GM18519 (cell line): ENCODE measurements around the gene VAMP2.

Source experiments
- ATAC-seq: cut with Tn5 transposase; IDR thresholded peaks from one replicate; pipeline ENCODE4 v1.9.1; 2021; ENCODE audit warnings: mild to moderate bottlenecking, moderate library complexity; ENCODE audit not compliant: unreplicated experiment, low FRiP score

Gene VAMP2

DNA sequence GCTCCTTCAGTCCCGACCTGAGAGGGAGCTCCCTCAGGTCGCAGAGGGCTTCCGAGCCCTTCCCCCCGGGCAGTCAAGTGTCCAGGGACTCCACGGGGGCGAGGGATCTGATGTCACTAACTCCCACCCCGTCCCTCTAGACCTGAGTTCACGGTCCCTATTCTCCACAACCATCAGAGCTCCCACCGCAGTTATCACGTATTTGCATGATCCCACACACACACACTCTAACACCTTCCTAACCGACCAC is 6.8 kb downstream of the VAMP2 start:
- no peak for ATAC-seq

DNA sequence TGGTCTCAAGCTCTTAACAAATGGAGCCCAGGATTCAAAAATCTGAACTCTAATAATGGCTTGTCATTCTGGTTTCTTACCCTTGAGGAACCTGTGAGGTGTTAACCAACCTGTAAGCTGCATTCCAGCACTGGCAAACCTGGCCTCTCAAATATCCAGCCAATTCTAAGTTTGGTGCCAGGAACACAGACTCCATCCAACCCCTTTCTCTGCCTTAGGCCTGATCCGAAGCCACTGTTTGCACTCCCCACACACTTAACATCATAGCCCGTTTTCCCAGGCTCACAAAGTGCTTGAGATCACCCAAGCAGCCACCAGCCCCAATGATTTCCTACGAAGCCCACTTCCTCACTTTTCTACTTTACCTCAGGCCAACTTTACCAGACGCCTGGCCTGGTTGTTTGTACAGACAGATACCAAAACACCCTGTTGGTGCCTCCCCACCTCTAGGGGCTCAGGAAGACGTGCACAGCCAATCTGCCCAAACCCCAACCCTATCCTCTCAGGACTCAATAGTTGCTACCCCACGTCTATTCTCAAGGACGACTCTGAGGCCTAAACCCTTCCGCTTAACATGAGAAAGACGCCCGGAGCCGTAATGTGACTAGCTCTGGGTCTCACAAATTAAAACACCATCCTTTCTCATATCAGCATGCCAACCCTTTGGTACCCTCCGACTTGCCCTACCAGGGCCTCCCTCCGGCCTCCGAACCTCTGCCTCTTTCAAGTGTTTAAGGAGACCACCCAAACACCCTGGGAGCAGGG is 7.3 kb downstream of the VAMP2 start:
- no peak for ATAC-seq

DNA sequence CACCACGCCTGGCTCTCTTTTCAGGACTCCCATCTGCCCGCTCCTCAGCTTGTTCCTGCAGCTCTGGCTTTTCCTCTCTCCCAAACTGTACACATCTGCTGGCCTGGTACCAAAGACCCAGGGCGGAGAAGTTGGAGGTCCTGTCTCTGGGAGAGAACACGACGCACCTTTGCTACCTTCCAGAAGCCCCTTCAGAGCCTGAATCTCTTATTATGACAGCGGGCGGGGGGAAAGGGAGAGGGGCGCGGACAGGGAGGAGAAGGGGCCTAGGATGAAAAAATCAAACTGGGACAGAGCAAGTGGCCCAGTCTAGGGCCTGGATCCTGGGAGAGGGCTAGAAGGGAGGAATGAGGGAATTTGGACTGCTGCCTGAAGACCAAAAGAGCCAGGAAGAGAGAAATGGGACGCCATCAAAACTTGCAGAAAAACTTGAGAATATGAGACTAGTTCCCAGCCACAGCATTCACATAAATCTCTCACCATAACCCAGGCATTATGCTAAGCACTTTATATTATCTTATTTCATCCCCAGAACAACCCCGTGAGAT is 8.1 kb downstream of the VAMP2 start:
- ATAC-seq, result no peak

DNA sequence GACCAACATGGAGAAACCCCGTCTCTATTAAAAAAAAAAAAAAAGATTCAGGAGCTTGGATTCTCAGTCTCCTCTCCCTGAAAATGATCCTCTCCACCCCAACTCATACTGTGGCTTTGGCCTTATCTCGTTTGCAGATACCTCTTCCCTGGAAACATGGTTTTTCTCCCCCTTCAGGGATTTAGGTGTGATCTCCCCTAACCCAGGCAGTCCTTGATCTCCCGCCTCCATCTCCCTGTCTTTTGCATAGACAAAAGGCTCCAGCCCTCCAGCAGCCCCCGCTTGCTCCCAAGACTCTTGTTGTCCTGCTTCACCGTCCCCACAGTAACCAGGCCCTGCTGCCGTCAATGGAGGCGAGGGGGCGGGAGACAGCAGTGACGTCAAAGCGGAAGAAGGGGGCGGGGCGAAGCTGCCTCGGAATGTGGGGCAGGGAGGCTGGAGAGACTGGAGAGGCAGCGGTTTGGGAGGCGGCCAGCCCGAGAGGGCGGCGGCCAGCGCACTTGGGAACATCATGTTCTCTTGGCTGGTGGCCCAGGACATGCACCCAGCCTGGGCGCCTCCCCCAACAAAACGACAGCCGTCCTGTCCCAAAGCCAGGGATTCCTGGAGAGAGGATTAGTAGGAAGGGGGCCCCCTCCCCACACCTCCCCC is 8.7 kb downstream of the VAMP2 start:
- ATAC-seq, result no peak

DNA sequence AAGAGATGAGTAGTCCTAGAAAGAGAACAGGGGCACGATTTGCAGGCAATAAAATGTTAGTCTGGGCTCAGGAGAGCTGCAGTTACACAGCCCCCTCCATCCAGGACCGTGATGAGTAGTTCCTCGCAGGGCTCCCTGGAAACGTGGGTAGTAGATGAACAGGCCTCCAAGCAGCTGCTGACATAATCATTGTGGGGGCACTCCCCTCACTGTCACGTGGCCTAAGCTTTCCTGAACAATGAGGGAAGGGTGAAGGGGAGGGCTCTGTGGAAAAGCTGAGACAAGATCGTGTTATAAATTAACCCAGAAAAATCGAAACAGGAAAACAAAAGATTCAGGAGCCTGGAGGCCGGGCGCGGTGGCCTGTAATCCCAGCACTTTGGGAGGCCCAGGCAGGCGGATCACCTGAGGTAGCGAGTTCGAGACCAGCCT is 9.2 kb downstream of the VAMP2 start:
- ATAC-seq, result no peak

DNA sequence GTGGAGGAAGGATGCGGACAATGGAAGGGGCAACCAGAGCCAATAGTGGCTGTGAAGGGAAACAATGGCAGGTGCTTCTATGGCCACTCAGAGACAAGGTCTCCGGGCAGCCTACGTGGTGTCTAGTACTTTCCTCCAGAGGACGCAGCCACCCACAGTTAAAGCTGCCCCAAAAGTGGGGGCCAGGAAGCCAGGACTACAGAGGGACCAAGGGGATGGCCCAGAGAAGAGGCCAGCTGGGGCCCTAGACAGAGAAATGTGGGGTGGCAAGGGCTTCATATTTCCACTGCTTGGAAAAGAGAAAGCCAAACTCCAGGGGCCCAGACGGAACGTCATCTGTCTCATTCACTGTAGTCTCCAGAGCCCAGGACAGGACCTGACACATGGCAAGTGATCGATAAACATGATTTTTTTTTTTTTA is 9.7 kb downstream of the VAMP2 start:
- no peak for ATAC-seq

DNA sequence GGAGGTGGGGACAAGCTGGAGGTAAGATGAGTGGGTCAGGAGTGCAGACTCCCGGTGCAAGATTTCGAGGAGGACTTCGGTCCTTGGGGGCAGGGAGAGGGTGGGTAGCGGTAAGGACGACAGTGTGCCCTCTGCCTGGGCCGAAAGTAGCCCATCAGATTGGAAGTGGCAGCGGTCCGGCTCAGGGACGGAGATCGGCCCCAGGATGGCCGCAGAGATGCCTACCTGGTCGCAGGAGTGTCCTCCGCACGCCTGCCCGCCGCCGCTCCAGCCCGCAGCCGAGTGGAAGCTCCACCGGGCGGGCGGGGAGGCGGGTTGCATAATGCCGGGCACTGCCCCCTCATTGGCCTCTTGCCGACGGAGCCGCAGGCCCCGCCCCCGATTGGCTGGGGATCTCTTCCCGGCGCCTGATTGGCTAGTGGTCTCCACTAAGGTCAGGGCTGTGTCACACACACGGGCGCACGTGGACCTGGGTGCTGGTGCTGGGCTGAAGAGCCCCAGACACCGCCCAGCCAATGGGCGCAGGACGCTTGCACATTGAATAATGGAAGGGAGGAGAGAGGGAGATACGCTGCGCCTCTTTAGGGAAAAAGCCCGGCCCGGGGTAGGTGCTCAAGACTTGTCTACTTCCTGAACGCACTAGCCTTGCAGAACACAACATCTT is 10.5 kb downstream of the VAMP2 start, which contains the start of gene PER1:
Gene PER1 (minus strand): TSS at position 293 of the 664 bp plus-strand sequence. CDS start 1,698 bp downstream, outside the sequence.
- ATAC-seq, result no peak

DNA sequence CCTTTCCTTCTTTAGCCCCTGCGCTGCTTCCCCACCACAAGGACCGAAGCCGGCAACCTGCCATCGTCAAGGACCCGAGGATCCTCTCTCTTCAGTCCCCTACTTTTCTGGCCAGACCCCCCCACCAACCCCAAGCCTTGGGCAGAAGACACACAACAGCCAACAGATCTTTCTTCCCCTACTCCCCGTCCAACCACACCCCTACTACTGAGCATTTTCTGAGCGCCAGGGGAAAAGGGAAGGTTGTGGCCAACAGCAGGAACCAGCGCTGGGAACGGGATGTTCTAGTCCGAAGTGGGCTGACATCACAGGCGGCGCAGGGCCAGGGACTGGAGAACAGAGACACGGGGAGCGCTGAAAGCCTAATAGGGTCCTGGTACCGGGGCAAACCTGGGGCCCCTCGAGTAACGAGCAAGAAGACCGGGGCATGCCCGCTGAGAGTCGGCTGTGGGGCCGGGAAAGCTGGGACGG is 11.1 kb downstream of the VAMP2 start:
- ATAC-seq, result no peak

DNA sequence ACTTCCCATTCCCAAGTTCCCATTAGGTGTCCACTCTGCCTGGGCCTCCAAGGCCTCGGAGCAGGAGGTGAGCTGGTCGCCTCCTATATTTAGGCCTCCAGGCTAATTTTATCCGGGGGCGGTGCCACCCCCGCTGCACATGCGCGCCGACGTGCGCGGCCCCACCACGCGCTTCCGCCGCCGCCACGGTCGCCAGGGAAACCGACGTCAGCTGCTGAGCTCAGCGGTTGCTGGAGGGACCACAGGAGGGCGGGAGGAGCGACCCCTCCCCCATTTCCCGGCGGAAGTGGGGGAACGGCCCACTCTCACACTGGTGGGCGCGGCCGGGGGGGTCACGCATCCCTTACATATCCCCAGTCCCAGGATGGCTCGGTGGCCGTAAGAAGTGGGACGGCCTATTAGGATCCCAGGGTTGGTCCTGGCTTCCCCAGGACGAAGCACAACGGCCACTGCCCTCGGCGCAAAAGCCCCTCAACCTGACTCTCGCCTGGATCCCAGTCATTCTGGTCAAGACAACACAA is 11.6 kb downstream of the VAMP2 start:
- ATAC-seq, result no peak

DNA sequence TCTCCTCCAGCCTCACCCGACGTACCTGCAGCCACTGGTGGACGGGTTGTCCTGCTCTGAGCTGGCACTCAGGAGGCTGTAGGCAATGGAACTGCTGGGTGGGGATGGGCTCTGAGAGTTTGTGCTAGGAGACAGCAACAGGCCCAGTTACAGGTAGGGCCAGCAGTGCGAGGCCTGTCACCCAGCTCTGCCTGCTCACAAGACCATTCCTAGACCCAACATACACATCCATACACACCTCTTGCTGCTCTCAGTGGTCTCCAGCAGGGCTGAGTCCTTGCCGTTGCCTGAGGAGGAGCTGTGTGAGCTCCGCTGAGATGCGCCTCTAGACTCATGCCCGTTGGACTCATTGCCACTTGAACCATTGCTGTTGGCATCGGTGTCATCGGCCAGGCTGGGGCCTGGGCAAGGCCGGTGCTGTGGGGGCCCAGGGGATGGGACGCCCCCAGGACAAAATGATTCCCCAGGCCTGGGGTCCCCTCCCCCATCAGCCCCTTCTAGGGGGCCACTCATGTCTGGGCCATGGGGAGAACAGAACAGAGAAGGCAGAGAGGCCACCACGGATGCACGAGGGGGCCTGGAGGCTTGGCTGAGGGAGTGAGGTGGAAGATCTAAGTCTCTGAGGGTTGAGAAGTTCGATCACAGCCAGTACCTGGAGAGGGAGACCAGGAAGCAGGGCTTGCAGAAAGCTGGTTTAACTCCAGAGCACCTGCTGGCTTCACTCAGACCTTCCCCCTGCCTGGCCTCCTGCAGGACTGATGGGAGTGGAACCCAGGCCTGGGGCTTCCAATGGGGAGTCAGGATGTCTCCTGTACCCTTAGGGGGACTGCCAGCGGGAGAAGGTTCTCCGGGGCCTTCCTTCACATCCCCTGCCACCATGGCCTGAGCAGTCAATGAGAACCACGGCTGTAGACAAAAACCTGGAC is 12.3 kb downstream of the VAMP2 start:
- no peak for ATAC-seq

DNA sequence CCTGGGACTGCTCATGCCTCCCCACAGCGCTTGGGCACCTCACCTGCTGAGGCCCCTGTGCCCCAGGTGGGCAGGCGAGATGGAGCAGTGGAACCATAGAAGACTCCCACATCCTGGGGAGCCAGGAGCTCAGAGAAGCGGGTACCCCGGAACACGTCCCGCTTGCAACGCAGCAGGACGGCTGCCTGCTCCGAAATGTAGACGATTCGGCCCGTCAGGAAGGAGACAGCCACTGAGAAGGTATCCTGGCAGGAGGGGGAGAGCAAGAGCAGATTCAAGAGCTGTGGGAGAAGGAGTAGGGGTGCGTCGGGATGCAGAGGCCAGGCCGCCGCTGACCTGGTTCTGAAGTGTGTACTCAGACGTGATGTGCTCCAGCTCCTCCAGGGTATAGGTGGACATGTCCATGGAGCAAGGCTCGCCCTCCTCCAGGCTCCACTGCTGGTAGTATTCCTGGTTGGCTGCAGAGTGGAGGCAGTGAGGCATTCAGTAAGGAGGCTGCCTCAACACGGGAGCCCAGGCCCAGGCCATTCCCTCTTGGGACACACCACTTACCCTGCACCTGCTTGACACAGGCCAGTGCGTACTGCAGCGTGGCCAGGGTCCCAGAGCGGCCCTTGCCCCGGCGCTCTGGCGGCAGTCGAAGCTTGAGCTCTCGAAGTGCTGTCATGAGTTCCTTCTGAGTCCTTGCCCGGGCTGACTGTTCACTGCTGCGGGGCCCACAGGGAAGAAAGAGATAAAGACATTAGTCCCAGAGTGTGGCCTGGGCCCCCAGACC is 13.1 kb downstream of the VAMP2 start:
- ATAC-seq, result no peak

DNA sequence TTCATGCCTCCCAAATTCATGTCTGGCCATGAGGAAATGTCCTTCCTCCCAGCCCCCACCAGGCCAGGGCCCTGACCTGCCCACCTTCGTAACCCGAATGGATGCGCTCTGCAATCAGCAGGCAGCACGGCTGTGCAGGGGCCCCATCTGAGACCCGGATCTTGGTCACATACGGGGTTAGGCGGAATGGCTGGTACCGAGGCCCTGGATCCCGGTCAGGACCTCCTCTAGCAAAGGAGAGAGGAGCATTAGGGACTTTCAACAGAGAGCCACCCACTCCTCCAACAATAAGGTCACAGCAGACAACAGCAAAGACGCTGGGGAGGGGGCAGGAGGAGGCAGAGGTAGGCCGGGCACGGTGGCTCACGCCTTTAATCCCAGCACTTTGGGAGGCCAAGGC is 14.2 kb downstream of the VAMP2 start:
- no peak for ATAC-seq

DNA sequence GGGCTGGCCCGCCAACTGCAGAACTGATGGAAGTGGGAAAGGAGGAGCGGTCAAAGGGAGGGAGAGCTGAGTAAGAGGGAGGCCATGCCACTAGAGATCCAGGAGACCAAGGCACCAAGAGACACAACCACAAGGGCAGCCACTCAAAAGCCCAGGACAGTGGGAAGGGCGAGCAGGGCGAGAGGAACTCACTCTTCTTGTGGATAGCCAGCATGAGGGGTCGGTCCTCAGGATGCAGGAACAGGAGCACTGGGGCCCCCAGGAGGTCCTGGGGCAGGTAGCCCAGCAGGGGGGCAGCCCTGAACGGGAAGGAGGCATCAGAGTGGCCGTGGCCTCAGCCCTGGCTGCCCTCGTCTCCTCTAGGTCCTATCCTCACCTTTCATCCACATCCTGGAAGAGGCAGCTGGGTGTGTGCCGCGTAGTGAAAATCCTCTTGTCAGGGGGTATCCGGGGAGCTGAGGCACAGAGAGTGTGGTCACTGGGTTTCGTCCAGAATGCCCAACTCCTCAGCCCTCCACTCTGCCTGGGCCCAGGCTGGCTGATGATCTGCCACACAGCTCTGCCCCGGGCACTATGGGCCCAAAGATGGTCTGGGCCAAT is 14.8 kb downstream of the VAMP2 start:
- ATAC-seq, result no peak

DNA sequence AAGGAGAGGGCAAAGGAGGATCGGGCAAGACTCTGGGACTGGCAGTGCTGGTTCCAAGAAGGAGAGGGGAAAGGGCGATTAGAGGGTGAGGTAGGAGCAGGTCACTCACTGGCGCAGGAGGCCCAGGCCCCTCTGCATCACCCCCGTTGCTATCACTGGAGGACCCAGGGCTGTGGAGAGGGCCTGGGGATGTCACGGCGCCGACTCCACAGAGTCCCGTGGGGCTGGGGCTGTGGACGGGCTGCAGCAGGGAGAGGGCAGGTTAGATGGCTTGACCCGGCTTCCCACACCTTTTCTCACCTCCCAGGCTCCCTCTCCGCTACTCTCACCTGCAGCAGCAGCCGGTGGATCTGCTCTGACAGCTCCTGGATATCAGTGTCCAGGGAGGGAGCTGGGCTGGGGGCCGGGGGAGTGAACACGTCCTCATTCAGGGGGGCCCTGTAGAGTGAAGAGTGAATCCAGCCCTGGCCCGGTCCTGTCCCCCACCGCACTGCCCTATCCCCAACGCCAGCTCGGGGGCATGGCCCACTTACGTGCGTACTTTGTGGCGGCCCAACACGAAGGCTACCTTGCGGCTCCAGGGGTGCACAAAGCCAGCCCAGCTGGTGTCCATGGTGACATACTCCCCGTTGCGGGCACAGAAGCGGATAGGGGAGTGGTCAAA is 15.5 kb downstream of the VAMP2 start:
- no peak for ATAC-seq

DNA sequence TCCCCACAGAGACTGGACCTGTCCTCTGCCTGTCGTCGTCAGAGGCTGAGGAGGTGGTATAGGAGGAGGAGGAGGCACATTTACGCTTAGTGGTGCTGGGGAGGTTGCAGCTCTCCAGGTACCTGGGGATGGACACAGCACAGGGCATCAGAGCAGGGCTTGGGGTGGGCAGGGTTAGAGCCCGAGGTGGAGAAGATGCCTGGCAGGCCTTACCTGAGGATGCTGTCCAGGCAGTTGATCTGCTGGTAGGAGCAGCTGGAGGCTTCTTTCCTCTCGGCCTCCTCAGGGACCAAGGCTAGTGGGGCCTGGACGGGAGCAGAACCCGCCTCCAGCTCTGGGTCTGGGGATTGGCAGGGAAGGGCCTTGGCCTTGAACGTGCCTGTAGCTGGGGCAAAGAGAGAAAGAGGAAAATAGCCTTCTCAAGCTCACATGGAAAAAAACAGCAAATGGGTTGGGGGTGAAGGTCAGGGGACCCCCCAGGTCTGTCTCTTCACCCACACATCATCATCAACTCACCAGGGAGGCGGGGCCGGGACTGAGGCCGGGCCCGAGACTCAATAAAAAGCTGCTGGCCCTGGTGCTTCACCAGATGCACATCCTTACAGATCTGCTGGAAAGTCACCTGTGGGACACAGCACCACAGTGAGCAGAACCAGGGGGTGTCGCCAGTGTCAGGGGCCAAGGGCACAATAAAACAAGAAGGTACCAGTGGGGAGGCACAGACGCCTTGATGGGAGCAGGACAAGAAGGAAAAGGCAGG is 16.2 kb downstream of the VAMP2 start:
- no peak for ATAC-seq

DNA sequence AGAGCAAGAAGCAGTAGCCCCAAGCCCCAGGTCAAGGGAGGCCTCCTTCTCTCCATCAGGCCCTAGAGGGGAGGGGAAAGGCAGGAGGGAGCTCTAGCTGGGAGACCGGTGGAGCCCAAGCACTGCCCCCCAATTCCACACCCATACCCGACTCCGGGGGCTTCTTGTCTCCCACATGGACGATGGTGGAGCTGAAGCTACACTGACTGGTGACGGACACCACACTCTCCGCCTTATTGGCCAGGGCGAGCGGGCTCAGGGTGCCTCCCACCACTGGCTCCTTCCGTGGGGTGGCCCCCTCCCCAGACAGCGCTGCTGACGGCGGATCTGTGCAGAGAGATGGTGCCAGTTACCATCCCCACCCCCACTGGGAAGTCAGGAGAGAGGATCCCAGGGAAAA is 16.9 kb downstream of the VAMP2 start:
- ATAC-seq, result no peak

DNA sequence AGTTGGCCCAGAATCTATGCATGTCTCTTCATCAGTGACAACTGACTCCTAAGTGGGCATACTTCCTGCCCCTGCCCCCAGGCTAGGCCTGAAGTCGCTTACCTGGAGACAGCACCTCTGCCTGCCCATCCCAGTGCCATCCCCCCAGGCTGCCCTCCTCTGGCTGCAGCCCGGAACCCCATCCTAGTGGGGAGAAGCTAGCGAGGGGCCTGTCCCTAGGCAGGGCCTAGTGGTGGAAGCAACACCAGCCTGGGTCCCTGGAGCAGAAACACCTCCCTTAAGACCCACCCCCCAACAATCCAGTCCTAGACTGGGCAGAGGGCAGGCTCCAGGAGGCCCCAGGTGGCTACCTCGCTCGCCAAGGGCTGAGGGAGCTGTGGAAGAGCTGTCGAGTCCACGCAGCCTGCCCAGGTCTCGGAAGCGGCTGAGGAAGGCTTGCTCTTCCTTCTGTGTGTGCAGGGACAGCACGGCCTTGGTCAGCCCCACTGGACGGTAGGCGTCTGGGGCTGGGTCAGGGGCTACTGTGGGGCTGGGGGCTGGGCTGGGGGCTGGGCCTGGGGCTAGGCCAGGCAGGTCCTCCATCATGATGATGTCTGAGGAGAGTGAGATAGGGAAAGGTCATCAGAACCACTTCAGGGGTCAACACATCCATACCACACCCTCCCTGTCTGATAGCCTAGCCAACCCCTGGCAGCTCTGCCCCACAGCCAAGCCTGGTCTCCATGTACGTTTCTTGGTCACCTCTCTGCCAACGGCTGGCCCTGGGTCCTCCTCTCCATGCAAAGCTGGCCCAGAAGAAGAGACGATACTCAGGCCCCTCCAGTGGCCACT is 18.1 kb downstream of the VAMP2 start:
- ATAC-seq, result no peak
